Testis (tissue), 3 donors: Measurements from ENCODE around the gene PKP2. TPM values are rescaled to one million over a fixed set of nuclear protein-coding genes. Genes with fewer than 3 reads are reported as not detected.

Source experiments
- DNase-seq: peaks from one replicate; pipeline ENCODE4 v3.0.0-alpha.2; 2019
- H3K27ac ChIP-seq, 2 donors: fragments of 200-600 bp; sonication (generic); one replicate each; pipeline ENCODE4 v1.5.1; 2019
- H3K27me3 ChIP-seq: fragments of 200-600 bp; sonication (generic); one replicate; pipeline ENCODE4 v1.5.1; 2019
- H3K36me3 ChIP-seq: fragments of 200-600 bp; sonication (generic); one replicate; pipeline ENCODE4 v1.5.1; 2017; ENCODE audit warnings: low read depth; ENCODE audit errors: missing control alignments
- H3K4me1 ChIP-seq: fragments of 200-600 bp; sonication (generic); one replicate; pipeline ENCODE4 v1.5.1; 2019
- H3K4me3 ChIP-seq, 2 donors: fragments of 200-600 bp; sonication (generic); one replicate each; pipeline ENCODE4 v1.5.1; 2017 to 2019
- H3K9me3 ChIP-seq: fragments of 200-600 bp; sonication (generic); one replicate; pipeline ENCODE4 v1.5.1; 2017
- POLR2A ChIP-seq: fragments of 450-650 bp; IDR thresholded peaks from one replicate; pipeline ENCODE4 v1.6.1; 2017; ENCODE audit warnings: antibody characterized with exemption, mild to moderate bottlenecking, moderate library complexity
- WGBS, 2 donors: methylation state at CpG; one replicate each; pipeline ENCODE4 v1.1.5; 2018; 5-methylcytosine and 5-hydroxymethylcytosine counted together
- intact Hi-C: fragments of 100-400 bp; cut with DNase I; formaldehyde crosslinking; loops from one replicate; pipeline ENCODE4 v1.15.1; 2023; ENCODE audit warnings: low total_unique reads
- polyA plus RNA-seq: library from polyadenylated mRNA; stranded (reverse); fragments of 350-450 nt; fragmentation: Illumina TruSeq; extraction: RNeasy Lipid Tissue Mini Kit (QIAGEN cat#74804); gene quantifications from one replicate; pipeline ENCODE4 v1.2.3, GENCODE V29; 2014; ENCODE audit warnings: low read depth, low replicate concordance; ENCODE audit not compliant: insufficient read depth
- total RNA-seq, 2 donors: library from RNA; depleted of rRNA; stranded (reverse); fragments of >200 nt; gene quantifications; one replicate each; pipeline ENCODE4 v1.2.3, GENCODE V29; 2016
- TF ChIP-seq, protein P1 (sequence below), 3 experiments: fragments of 450-650 bp in 2 of 3; fragments of 200-600 bp in 1 of 3; sonication (generic) in 1 of 3; IDR thresholded peaks; one replicate each; pipeline ENCODE4 v1.5.1; 2016 to 2019; ENCODE audit warnings: antibody characterized with exemption in 3 of 3, mild to moderate bottlenecking in 2 of 3, moderate library complexity in 1 of 3

PKP2 gene
- total and polyA plus RNA-seq, 3 donors from 2014 or later: 14.8 to 22.3 (median 18.9) TPM

DNA sequence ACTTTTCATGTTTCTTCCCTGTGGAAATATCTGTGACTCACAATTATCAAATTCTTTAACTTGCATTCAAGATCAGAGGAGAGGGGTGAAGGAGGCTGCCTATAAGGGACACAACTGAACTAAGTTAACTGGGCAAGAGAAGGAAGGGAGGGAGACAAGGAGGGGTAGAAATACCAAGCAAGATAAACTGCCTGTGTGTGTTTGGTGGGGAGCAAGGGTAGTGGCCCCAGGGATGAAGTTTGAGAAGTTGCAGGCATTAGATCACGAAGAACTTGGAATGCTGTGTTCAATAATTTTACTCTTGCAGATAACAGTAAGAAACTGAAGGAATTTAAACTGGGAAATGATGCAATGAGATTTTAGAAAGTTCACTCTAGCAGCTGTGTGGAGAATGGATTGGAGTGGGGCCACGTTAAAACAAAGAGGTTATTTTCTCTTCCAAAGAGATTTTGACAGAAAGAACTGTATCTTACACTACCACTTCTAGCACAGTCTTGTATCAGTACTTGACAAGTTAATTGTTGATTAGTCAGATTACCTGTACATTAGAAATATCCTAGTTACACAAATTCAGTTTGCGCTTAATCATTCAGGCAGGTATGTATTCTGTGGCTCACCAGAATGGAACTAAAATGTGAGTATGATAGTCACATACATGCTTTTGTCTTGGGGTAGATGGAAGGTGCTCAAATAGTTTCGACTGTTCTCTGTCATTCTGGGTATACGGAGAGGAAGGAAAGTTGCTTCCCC is 7.4 kb downstream of the PKP2 start:
- WGBS, 2 donors: 67 to 72% methylated on average over 5 of the region's 5 CpGs
- Histone ChIP-seq H3K27ac (peak overlapping the region in 1 of 2 donors; percentile 1), H3K9me3 (no peaks in the 10 kb centered on the region), H3K4me3 (no peak overlapping the region), H3K4me1 (peaks cover 8% of the 10 kb centered on the region), H3K27me3 (no peaks in the 10 kb centered on the region), H3K36me3 (no peaks in the 10 kb centered on the region)
- TF ChIP-seq POLR2A: no peak
- TF ChIP-seq, protein P1, sequence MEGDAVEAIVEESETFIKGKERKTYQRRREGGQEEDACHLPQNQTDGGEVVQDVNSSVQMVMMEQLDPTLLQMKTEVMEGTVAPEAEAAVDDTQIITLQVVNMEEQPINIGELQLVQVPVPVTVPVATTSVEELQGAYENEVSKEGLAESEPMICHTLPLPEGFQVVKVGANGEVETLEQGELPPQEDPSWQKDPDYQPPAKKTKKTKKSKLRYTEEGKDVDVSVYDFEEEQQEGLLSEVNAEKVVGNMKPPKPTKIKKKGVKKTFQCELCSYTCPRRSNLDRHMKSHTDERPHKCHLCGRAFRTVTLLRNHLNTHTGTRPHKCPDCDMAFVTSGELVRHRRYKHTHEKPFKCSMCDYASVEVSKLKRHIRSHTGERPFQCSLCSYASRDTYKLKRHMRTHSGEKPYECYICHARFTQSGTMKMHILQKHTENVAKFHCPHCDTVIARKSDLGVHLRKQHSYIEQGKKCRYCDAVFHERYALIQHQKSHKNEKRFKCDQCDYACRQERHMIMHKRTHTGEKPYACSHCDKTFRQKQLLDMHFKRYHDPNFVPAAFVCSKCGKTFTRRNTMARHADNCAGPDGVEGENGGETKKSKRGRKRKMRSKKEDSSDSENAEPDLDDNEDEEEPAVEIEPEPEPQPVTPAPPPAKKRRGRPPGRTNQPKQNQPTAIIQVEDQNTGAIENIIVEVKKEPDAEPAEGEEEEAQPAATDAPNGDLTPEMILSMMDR (IDR thresholded peaks at IDR 0.05): no peak
- intact Hi-C loops: no loop called here
- no peak for DNase-seq

DNA sequence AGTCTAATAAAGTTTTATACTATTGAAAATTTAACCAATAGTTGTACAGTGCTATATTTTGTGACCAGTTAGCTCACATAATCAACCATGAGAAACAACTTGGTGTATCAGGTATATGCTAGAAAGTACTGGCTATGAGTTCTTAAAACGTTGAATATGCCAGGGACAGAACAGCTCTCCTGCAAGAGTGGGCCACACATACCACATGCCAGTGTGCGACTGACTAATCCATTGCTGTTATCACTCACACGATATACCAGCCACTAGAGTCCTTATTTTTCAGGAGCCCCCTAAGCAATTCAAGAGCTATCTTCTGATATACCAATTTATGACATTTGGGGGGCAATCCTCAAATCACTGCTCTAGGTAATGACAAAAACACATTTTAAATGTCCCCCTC is 9.5 kb downstream of the PKP2 start:
- Histone ChIP-seq H3K9me3 (no peaks in the 10 kb centered on the region), H3K4me1 (no peaks in the 10 kb centered on the region), H3K27me3 (no peaks in the 10 kb centered on the region), H3K4me3 (no peak overlapping the region), H3K36me3 (no peaks in the 10 kb centered on the region), H3K27ac (no peak overlapping the region)
- no peak for DNase-seq
- TF ChIP-seq POLR2A: no peak
- TF ChIP-seq, protein P1 (IDR thresholded peaks at IDR 0.05): no peak
- intact Hi-C loops: no loop called here
- WGBS, 2 donors: 88 to 95% methylated on average over 3 of the region's 3 CpGs

DNA sequence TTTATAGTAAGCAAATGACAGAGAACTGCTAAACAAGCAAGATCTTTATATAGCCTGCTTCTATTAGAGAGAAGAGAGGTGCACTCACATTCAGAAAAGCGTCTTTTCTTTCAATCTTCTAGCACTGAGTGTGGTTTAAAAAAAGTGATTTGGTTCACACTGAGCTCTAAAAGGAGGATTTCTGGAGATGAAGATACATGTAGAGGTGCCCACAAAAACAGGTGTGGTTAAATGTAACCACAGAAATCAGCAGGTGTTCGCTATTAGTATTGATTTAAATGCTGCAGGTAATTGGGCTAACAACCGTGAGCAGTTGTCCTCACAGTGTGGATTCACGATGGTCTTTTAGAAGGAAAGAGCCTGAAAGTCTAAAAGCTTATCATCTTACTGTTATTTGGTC is 10.7 kb downstream of the PKP2 start:
- Histone ChIP-seq H3K4me1 (no peaks in the 10 kb centered on the region), H3K9me3 (no peaks in the 10 kb centered on the region), H3K4me3 (no peak overlapping the region), H3K27ac (no peak overlapping the region), H3K27me3 (no peaks in the 10 kb centered on the region), H3K36me3 (no peaks in the 10 kb centered on the region)
- intact Hi-C loops: no loop called here
- DNase-seq: no peak
- 82 to 84% methylated on average over 4 of the region's 4 CpGs for WGBS, 2 donors
- no peak for TF ChIP-seq POLR2A
- TF ChIP-seq, protein P1 (IDR thresholded peaks at IDR 0.05): no peak

DNA sequence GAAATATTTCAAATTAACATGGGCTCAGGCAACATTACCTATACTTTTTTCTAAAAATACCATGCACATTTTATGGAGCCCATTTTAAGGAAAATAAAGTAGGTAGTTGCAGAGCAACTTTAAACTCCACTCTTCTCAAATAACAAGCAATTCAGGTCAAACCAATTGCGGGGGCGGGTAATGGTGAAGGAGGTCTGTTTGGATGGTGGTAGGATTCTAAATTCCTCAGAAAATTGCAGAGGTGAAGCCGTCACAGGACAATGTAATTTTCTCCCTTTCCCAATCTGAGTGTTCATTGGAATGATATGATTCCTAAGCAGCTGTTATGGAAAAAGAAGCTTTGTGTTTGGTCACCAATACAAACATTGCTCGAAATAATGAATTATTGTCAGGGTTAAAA is 11.6 kb downstream of the PKP2 start:
- Histone ChIP-seq H3K36me3 (no peaks in the 10 kb centered on the region), H3K9me3 (no peaks in the 10 kb centered on the region), H3K27me3 (no peaks in the 10 kb centered on the region), H3K4me3 (no peak overlapping the region), H3K4me1 (no peaks in the 10 kb centered on the region), H3K27ac (no peak overlapping the region)
- intact Hi-C loops: no loop called here
- TF ChIP-seq, protein P1 (IDR thresholded peaks at IDR 0.05): no peak
- no peak for TF ChIP-seq POLR2A
- no peak for DNase-seq
- 76 to 82% methylated on average over 4 of the region's 4 CpGs for WGBS, 2 donors

DNA sequence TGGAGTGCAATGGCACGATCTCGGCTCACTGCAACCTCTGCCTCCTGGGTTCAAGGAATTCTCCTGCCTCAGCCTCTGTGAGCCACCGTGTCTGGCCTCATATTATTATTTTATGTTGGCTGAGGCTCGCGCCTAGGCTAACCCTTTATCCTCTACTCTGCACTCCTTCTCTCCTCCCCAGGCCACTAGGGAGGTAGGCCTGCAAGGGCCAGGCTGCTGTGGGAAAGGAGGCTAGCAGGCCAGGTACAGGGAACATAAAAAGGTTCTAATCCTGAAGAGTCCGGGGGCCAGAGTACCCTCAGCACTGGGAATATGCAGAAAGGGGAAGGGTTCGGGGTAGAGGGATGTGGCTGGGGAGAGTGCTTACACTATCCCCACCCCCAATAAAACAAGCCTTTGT is 14.9 kb downstream of the PKP2 start:
- no peak overlapping the region for H3K27ac ChIP-seq
- no peaks in the 10 kb centered on the region for H3K27me3 ChIP-seq
- no peaks in the 10 kb centered on the region for H3K9me3 ChIP-seq
- TF ChIP-seq POLR2A: no peak
- TF ChIP-seq, protein P1 (IDR thresholded peaks at IDR 0.05): no peak
- DNase-seq: no peak
- no peaks in the 10 kb centered on the region for H3K36me3 ChIP-seq
- no peaks in the 10 kb centered on the region for H3K4me1 ChIP-seq
- H3K4me3 ChIP-seq: no peak overlapping the region
- WGBS, 2 donors: 80 to 82% methylated on average over 7 of the region's 7 CpGs
- intact Hi-C loops: no loop called here
